ENCODE measurements around the gene DNAJC11. TPM values are rescaled to one million over a fixed set of nuclear protein-coding genes. Genes with fewer than 3 reads are reported as not detected.

DNAJC11 gene
- total and polyA plus RNA-seq, 2 experiments from 2014 or later, result 28.9 to 40.6 TPM

DNA sequence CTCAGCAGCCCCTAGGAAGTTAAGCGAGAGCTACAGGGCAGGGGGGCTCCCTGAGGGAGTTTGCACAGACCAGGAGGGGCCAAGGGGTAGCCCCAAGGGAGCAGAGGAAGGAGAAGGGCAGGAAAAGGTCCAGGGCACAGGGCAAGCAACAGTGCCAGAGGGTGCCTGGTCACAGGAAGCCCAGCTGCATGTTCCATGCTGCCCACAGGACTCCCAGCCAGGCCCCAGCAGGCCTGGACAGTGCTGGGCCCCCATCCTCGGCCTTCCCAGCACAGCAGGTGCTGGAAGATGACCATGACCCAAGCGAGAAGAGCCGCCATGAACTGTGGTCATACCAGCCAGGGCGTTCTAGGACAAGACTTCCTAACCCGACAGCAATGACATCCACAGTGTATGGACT lies 110.0 kb downstream of the DNAJC11 start:
- DNase-seq, result no peak
- Histone ChIP-seq H3K36me3 (ENCODE audit: low read depth) (peaks cover 33% of the 10 kb centered on the region), H3K27ac (no peak overlapping the region), H3K27me3 (replicated peaks; ENCODE audit: insufficient read depth) (no peaks in the 10 kb centered on the region), H3F3A (ENCODE audit: insufficient read depth) (peaks cover 23% of the 10 kb centered on the region), H3K9ac (no peak overlapping the region), H3K79me2 (ENCODE audit: insufficient read depth) (peaks cover 53% of the 10 kb centered on the region), H3K4me3 (no peak overlapping the region), H2AFZ (no peak overlapping the region), H3K9me2 (ENCODE audit: insufficient read depth) (no peaks in the 10 kb centered on the region), H3K4me2 (ENCODE audit: unreplicated experiment) (no peak overlapping the region), H3K4me1 (ENCODE audit: insufficient read depth) (no peaks in the 10 kb centered on the region), H4K20me1 (ENCODE audit: insufficient read depth) (no peaks in the 10 kb centered on the region), H3K9me3 (ENCODE audit: low read depth) (no peaks in the 10 kb centered on the region)
- TF ChIP-seq EZH2phosphoT487 (IDR thresholded peaks at IDR 0.05; ENCODE audit: insufficient read depth, low read depth) (no peak), EZH2 (IDR thresholded peaks at IDR 0.05; ENCODE audit: insufficient read depth, poor library complexity, severe bottlenecking) (no peak)
- in situ Hi-C loops (cut with MboI), result no loop called here
- 82 to 86% methylated on average over 6 of the region's 6 CpGs for WGBS, 2 experiments (ENCODE audit: low coverage in 1 of 2, low lambda C conversion rate in 2 of 2, missing lambda C conversion rate in 2 of 2)

DNA sequence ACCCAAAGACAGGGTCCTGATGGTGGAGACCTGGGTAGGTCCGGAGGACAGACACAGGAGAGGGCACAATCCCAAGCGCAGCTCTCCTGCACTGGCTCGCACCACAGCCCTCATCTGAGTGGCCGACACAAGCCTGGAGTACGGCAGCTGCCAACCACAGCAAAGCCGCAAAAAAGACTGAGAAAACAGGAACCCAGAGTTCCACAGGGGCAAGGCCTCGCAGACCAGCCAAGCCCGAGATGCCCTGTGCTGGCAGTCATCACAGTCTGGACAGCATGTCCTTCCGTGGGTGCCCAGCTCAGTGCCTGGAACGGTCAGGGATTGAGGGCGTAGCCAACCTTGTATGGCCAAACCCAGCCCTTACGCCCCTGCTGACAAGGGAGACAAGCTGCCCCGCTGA lies 110.4 kb downstream of the DNAJC11 start:
- Histone ChIP-seq H3K9ac (no peak overlapping the region), H3K4me1 (ENCODE audit: insufficient read depth) (no peaks in the 10 kb centered on the region), H3K9me2 (ENCODE audit: insufficient read depth) (no peaks in the 10 kb centered on the region), H3K79me2 (ENCODE audit: insufficient read depth) (peaks cover 49% of the 10 kb centered on the region), H3K4me2 (ENCODE audit: unreplicated experiment) (no peak overlapping the region), H4K20me1 (ENCODE audit: insufficient read depth) (no peaks in the 10 kb centered on the region), H3K4me3 (no peak overlapping the region), H3K27me3 (replicated peaks; ENCODE audit: insufficient read depth) (no peaks in the 10 kb centered on the region), H3F3A (ENCODE audit: insufficient read depth) (peaks cover 23% of the 10 kb centered on the region), H3K27ac (no peak overlapping the region), H2AFZ (no peak overlapping the region), H3K36me3 (ENCODE audit: low read depth) (peaks cover 29% of the 10 kb centered on the region), H3K9me3 (ENCODE audit: low read depth) (no peaks in the 10 kb centered on the region)
- in situ Hi-C loops (cut with MboI), result no loop called here
- DNase-seq, result no peak
- TF ChIP-seq EZH2 (IDR thresholded peaks at IDR 0.05; ENCODE audit: insufficient read depth, poor library complexity, severe bottlenecking), result no peak
- no peak for TF ChIP-seq EZH2phosphoT487 (IDR thresholded peaks at IDR 0.05; ENCODE audit: insufficient read depth, low read depth)
- WGBS, 2 experiments (ENCODE audit: low coverage in 1 of 2, low lambda C conversion rate in 2 of 2, missing lambda C conversion rate in 2 of 2), result 88 to 89% methylated on average over 13 of the region's 13 CpGs

DNA sequence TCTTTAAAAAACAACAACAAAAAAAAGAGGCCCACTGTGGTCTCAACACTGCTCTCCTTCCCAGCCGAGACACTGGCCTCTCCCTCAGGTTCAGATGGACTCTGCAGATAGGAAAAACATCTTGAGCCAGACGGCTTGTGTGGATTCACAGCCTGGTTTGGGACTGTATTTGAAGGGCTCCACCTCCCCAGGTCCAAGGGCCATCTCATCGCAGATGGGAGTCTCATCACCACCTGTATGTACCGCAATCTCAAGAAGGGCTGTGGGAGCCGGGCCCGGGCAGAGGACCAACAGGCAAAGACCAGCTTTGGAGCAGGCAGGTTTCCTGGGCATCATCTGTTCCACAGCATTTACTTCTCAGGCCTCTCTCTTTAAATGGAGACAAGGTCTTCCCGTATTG lies 111.6 kb downstream of the DNAJC11 start:
- 76 to 82% methylated on average over 7 of the region's 7 CpGs for WGBS, 2 experiments (ENCODE audit: low coverage in 1 of 2, low lambda C conversion rate in 2 of 2, missing lambda C conversion rate in 2 of 2)
- TF ChIP-seq EZH2 (IDR thresholded peaks at IDR 0.05; ENCODE audit: insufficient read depth, poor library complexity, severe bottlenecking) (no peak), EZH2phosphoT487 (IDR thresholded peaks at IDR 0.05; ENCODE audit: insufficient read depth, low read depth) (no peak)
- no peak for DNase-seq
- in situ Hi-C loops (cut with MboI), result no loop called here
- Histone ChIP-seq H3K9me3 (ENCODE audit: low read depth) (no peaks in the 10 kb centered on the region), H4K20me1 (ENCODE audit: insufficient read depth) (no peaks in the 10 kb centered on the region), H3K27ac (no peak overlapping the region), H3K4me2 (ENCODE audit: unreplicated experiment) (no peak overlapping the region), H3K4me3 (no peak overlapping the region), H3K79me2 (ENCODE audit: insufficient read depth) (peaks cover 37% of the 10 kb centered on the region), H3F3A (ENCODE audit: insufficient read depth) (peaks cover 23% of the 10 kb centered on the region), H3K36me3 (ENCODE audit: low read depth) (peaks cover 23% of the 10 kb centered on the region), H3K27me3 (replicated peaks; ENCODE audit: insufficient read depth) (no peaks in the 10 kb centered on the region), H3K4me1 (ENCODE audit: insufficient read depth) (no peaks in the 10 kb centered on the region), H3K9me2 (ENCODE audit: insufficient read depth) (no peaks in the 10 kb centered on the region), H2AFZ (no peak overlapping the region), H3K9ac (no peak overlapping the region)

DNA sequence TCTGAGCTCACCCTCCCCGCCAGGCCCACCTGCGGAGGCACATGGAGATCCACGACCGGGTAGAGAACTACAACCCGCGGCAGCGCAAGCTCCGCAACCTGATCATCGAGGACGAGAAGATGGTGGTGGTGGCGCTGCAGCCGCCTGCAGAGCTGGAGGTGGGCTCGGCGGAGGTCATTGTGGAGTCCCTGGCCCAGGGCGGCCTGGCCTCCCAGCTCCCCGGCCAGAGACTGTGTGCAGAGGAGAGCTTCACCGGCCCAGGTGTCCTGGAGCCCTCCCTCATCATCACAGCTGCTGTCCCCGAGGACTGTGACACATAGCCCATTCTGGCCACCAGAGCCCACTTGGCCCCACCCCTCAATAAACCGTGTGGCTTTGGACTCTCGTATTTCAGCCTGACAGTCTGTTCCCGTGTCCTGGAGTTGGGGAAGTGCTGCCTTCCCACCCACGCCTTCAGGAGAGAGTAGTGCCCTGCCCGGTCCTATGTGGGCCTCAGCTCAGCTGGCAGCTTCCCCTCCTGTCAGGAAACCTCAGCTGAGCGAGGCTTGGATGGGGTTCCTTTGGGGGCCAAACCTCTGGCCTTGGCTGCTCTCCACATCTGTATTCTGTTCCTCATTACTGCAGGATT lies 112.6 kb downstream of the DNAJC11 start:
- Histone ChIP-seq H3K79me2 (ENCODE audit: insufficient read depth) (peaks cover 33% of the 10 kb centered on the region), H2AFZ (no peak overlapping the region), H3K4me2 (ENCODE audit: unreplicated experiment) (no peak overlapping the region), H3F3A (ENCODE audit: insufficient read depth) (peaks cover 23% of the 10 kb centered on the region), H4K20me1 (ENCODE audit: insufficient read depth) (no peaks in the 10 kb centered on the region), H3K4me1 (ENCODE audit: insufficient read depth) (no peaks in the 10 kb centered on the region), H3K27ac (no peak overlapping the region), H3K9me3 (ENCODE audit: low read depth) (no peaks in the 10 kb centered on the region), H3K36me3 (ENCODE audit: low read depth) (peaks cover 13% of the 10 kb centered on the region), H3K9me2 (ENCODE audit: insufficient read depth) (no peaks in the 10 kb centered on the region), H3K4me3 (no peak overlapping the region), H3K9ac (peak overlapping the region; percentile 3; the same call in 1 of the 2 replicates), H3K27me3 (replicated peaks; ENCODE audit: insufficient read depth) (no peaks in the 10 kb centered on the region)
- in situ Hi-C loops (cut with MboI), result no loop called here
- TF ChIP-seq EZH2 (IDR thresholded peaks at IDR 0.05; ENCODE audit: insufficient read depth, poor library complexity, severe bottlenecking), result no peak
- no peak for TF ChIP-seq EZH2phosphoT487 (IDR thresholded peaks at IDR 0.05; ENCODE audit: insufficient read depth, low read depth)
- no peak for DNase-seq
- WGBS, 2 experiments (ENCODE audit: low coverage in 1 of 2, low lambda C conversion rate in 2 of 2, missing lambda C conversion rate in 2 of 2), result 80 to 84% methylated on average over 22 to 23 of the region's 24 CpGs
